ENCODE measurements around the gene RSPO3.

GRCh38 chr6:127160484-127160883 is 42.0 kb downstream of the RSPO3 start:
- no peak for TF ChIP-seq POLR2A (IDR thresholded peaks at IDR 0.05; ENCODE audit: low read depth, low read length)
- TF ChIP-seq MAZ (IDR thresholded peaks at IDR 0.05; ENCODE audit: borderline replicate concordance, low read depth, low read length) = no peak
- TF ChIP-seq, protein P1, sequence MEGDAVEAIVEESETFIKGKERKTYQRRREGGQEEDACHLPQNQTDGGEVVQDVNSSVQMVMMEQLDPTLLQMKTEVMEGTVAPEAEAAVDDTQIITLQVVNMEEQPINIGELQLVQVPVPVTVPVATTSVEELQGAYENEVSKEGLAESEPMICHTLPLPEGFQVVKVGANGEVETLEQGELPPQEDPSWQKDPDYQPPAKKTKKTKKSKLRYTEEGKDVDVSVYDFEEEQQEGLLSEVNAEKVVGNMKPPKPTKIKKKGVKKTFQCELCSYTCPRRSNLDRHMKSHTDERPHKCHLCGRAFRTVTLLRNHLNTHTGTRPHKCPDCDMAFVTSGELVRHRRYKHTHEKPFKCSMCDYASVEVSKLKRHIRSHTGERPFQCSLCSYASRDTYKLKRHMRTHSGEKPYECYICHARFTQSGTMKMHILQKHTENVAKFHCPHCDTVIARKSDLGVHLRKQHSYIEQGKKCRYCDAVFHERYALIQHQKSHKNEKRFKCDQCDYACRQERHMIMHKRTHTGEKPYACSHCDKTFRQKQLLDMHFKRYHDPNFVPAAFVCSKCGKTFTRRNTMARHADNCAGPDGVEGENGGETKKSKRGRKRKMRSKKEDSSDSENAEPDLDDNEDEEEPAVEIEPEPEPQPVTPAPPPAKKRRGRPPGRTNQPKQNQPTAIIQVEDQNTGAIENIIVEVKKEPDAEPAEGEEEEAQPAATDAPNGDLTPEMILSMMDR (conservative IDR thresholded peaks at IDR 0.05; ENCODE audit: low read depth, low read length) = no peak
- TF ChIP-seq MAFK (IDR thresholded peaks at IDR 0.05; ENCODE audit: low read depth, low read length) = no peak
- no peak for TF ChIP-seq FOS (IDR thresholded peaks at IDR 0.05; ENCODE audit: low read depth, low read length)

Measured in IMR-90 (cell line).